GM23248 (cell line): ENCODE measurements around the gene GNB1.

Experiments used
- EZH2 ChIP-seq: fragments of 200-600 bp; sonication (generic); IDR thresholded peaks from 2 replicates; pipeline ENCODE4 v1.6.1; 2018; ENCODE audit warnings: antibody characterized with exemption, mild to moderate bottlenecking; ENCODE audit not compliant: insufficient read depth, poor library complexity, severe bottlenecking
- EZH2phosphoT487 ChIP-seq: fragments of 200-600 bp; sonication (generic); IDR thresholded peaks from 2 replicates; pipeline ENCODE4 v1.6.1; 2018; ENCODE audit warnings: antibody characterized with exemption, moderate library complexity, mild to moderate bottlenecking, low read depth; ENCODE audit not compliant: insufficient read depth

GRCh38 chr1:1799716-1800115 is 91.2 kb downstream of the GNB1 start:
- TF ChIP-seq EZH2phosphoT487: no peak
- TF ChIP-seq EZH2: no peak
